ENCODE measurements around the gene SLC19A1. TPM values are rescaled to one million over a fixed set of nuclear protein-coding genes. Genes with fewer than 3 reads are reported as not detected.

SLC19A1 gene
- total RNA-seq, 1 experiment from 2014 or later: 25.0 TPM

DNA sequence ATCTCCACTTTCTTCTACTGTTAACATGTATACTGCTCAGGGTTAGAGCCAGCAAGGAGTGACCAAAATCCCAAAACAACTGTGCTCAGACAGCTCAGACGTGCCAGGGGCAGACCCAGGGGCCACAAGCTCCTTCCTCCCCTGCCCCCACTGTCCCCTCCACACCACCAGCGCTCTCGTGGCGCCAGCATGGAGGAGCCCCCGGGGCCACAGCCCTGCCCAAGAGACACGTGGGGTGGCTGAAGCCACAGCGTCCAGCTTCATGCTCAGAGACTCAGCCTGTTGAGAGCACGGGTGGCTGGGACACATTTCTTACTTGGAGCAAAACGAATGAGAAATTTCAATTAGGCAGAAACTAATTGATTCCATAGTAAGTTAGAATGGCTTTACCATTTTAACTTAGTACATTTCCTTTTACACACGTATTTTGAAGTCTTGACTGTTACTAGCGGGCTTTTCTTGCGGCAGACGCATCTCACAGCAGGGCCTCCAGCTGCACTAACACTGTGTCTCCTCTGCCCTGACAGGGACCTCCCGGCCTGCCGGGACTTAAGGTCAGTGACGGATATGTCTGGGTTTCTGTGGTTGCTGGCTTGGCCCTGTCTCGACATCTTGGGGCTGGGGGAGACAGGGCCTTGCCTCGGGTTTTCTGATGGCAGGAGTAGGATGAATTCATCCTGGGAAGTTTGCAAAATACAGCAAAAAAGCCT lies 54.2 kb downstream of the SLC19A1 start:
- Histone ChIP-seq H4K20me1 (ENCODE audit: insufficient read depth) (no peaks in the 10 kb centered on the region), H3K4me3 (no peak overlapping the region), H3K9me3 (ENCODE audit: insufficient read depth, low read depth) (no peaks in the 10 kb centered on the region), H3K79me2 (ENCODE audit: low read depth) (no peaks in the 10 kb centered on the region), H3K4me2 (no peak overlapping the region), H3K27me3 (ENCODE audit: insufficient read depth, low read depth) (no peaks in the 10 kb centered on the region), H3K27ac (no peak overlapping the region), H3F3A (ENCODE audit: insufficient read depth, low read depth) (no peaks in the 10 kb centered on the region; the same call in 1 of the 2 replicates), H3K9me2 (ENCODE audit: insufficient read depth) (no peaks in the 10 kb centered on the region), H2AFZ (no peak overlapping the region), H3K4me1 (replicated peaks; ENCODE audit: insufficient read depth) (no peaks in the 10 kb centered on the region), H3K36me3 (ENCODE audit: low read depth) (no peaks in the 10 kb centered on the region)
- DNase-seq: no peak
- ChIA-PET CTCF (no interaction called here), POLR2A (ENCODE audit: unreplicated experiment) (no interaction called here)
- BruUV-seq (replicated peaks): no TSS peak
- TF ChIP-seq EZH2 (IDR thresholded peaks at IDR 0.05; ENCODE audit: low read depth): no peak
- TF ChIP-seq, protein P1, sequence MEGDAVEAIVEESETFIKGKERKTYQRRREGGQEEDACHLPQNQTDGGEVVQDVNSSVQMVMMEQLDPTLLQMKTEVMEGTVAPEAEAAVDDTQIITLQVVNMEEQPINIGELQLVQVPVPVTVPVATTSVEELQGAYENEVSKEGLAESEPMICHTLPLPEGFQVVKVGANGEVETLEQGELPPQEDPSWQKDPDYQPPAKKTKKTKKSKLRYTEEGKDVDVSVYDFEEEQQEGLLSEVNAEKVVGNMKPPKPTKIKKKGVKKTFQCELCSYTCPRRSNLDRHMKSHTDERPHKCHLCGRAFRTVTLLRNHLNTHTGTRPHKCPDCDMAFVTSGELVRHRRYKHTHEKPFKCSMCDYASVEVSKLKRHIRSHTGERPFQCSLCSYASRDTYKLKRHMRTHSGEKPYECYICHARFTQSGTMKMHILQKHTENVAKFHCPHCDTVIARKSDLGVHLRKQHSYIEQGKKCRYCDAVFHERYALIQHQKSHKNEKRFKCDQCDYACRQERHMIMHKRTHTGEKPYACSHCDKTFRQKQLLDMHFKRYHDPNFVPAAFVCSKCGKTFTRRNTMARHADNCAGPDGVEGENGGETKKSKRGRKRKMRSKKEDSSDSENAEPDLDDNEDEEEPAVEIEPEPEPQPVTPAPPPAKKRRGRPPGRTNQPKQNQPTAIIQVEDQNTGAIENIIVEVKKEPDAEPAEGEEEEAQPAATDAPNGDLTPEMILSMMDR (conservative IDR thresholded peaks at IDR 0.05): no peak
- intact Hi-C loops (cut with micrococcal nuclease; ENCODE audit: unreplicated experiment): no loop called here

DNA sequence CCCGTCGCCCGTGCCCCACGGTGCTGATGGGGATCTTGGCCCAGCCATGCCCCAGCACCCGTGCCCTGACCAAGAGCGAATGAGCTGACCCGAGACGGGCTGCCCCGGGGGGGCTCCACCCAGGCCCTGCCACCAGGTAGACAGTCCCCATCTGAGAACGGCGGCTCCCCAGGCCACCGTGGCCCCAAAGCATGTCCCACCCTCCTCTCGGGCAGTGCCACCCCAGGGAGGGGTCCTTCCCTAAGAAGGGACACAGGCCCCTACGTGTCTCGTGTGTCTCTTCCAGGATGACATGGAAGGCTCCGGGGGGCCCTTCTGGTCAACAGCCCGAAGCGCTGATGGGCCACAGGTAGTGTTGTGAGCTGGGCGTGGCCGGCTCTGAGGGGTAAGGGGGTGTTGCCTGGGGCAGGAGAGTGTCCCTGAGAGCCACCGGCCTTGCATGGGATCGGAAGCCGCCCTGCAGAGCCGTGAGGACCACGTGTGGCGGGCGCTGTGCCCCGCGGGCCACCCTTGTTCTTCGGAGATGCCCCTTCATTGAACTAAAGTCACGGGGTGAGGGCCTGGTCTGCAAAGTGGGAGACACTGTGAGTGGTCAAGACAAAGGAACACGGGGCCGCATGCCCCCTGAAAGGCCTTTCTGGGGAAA lies 55.0 kb downstream of the SLC19A1 start:
- Histone ChIP-seq H3K4me2 (no peak overlapping the region), H3K4me3 (no peak overlapping the region), H4K20me1 (ENCODE audit: insufficient read depth) (no peaks in the 10 kb centered on the region), H3F3A (ENCODE audit: insufficient read depth, low read depth) (no peaks in the 10 kb centered on the region; the same call in 1 of the 2 replicates), H3K9me2 (ENCODE audit: insufficient read depth) (no peaks in the 10 kb centered on the region), H2AFZ (no peak overlapping the region), H3K4me1 (replicated peaks; ENCODE audit: insufficient read depth) (no peaks in the 10 kb centered on the region), H3K27me3 (ENCODE audit: insufficient read depth, low read depth) (no peaks in the 10 kb centered on the region), H3K9me3 (ENCODE audit: insufficient read depth, low read depth) (no peaks in the 10 kb centered on the region), H3K79me2 (ENCODE audit: low read depth) (no peaks in the 10 kb centered on the region), H3K27ac (no peak overlapping the region), H3K36me3 (ENCODE audit: low read depth) (no peaks in the 10 kb centered on the region)
- TF ChIP-seq, protein P1 (conservative IDR thresholded peaks at IDR 0.05): no peak
- POLR2A ChIA-PET (ENCODE audit: unreplicated experiment): no interaction called here
- CTCF ChIA-PET: no interaction called here
- BruUV-seq (replicated peaks): no TSS peak
- intact Hi-C loops (cut with micrococcal nuclease; ENCODE audit: unreplicated experiment): no loop called here
- no peak for DNase-seq

DNA sequence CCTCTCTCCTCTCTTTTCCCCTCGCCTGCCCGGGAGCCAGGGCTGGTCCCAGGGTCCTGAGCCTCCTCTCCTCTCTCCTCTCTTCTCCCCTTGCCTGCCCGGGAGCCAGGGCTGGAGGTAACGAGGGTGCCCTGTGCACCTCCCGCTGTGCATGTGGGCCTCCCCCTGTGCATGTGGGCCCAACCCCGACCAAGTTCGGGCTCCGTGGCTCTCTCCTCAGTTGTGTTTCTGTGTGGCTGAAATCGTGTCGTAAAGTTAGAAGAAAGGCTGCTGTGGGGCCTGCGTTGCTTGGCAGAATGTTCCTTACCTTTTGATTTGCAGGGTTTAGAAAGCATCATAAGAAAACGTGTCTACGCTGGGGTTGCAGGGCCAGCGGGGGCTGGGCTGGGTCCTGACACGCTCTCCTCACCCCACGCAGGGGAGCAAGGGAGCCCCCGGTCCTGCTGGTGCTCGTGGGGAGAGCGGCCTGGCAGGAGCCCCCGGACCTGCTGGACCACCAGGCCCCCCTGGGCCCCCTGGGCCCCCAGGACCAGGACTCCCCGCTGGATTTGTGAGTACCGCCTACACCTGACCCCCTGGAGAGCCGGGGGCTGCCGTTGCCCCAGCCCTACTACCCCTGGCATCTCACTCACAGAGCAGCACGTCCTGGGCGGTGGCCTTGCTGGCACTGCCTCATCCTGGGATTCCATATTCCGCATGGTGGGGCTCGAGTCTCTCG lies 55.6 kb downstream of the SLC19A1 start:
- Histone ChIP-seq H4K20me1 (ENCODE audit: insufficient read depth) (no peaks in the 10 kb centered on the region), H3K27ac (no peak overlapping the region), H3K4me2 (no peak overlapping the region), H3K4me3 (no peak overlapping the region), H3K4me1 (replicated peaks; ENCODE audit: insufficient read depth) (no peaks in the 10 kb centered on the region), H2AFZ (no peak overlapping the region), H3K9me3 (ENCODE audit: insufficient read depth, low read depth) (no peaks in the 10 kb centered on the region), H3K27me3 (ENCODE audit: insufficient read depth, low read depth) (no peaks in the 10 kb centered on the region), H3F3A (ENCODE audit: insufficient read depth, low read depth) (no peaks in the 10 kb centered on the region; the same call in 1 of the 2 replicates), H3K36me3 (ENCODE audit: low read depth) (no peaks in the 10 kb centered on the region), H3K9me2 (ENCODE audit: insufficient read depth) (no peaks in the 10 kb centered on the region), H3K79me2 (ENCODE audit: low read depth) (no peaks in the 10 kb centered on the region)
- ChIA-PET CTCF (no interaction called here), POLR2A (ENCODE audit: unreplicated experiment) (no interaction called here)
- intact Hi-C loops (cut with micrococcal nuclease; ENCODE audit: unreplicated experiment): no loop called here
- DNase-seq: no peak
- BruUV-seq (replicated peaks): no TSS peak
- TF ChIP-seq EZH2 (IDR thresholded peaks at IDR 0.05; ENCODE audit: low read depth): no peak
- TF ChIP-seq, protein P1 (conservative IDR thresholded peaks at IDR 0.05): no peak

Measured in PC-9 (cell line).